Sigmoid colon (tissue), 7 donors: ENCODE data around the gene NRL. TPM values are rescaled to one million over a fixed set of nuclear protein-coding genes. Genes with fewer than 3 reads are reported as not detected.
A peak's percentile ranks its signal among the peaks of the same experiment; 100 is the strongest.

Experiments
- DNase-seq: peaks from one replicate; pipeline ENCODE4 v3.0.0-alpha.2; 2019
- H3K27ac ChIP-seq, 4 donors: fragments of 200-600 bp; sonication (generic); one replicate each; pipeline ENCODE4 v1.5.1; 2016 to 2019; ENCODE audit warnings: mild to moderate bottlenecking in 1 of 4
- H3K27me3 ChIP-seq, 3 donors: fragments of 200-600 bp; sonication (generic); one replicate each; pipeline ENCODE4 v1.5.1; 2019; ENCODE audit warnings: mild to moderate bottlenecking in 1 of 3
- H3K36me3 ChIP-seq, 4 donors: fragments of 200-600 bp; sonication (generic); one replicate each; pipeline ENCODE4 v1.5.1; 2016 to 2019
- H3K4me1 ChIP-seq, 4 donors: fragments of 200-600 bp; sonication (generic); one replicate each; pipeline ENCODE4 v1.5.1; 2017 to 2019
- H3K4me3 ChIP-seq, 4 donors: fragments of 200-600 bp; sonication (generic); one replicate each; pipeline ENCODE4 v1.5.1; 2017 to 2019; ENCODE audit warnings: mild to moderate bottlenecking in 2 of 4, moderate library complexity in 1 of 4
- H3K9me3 ChIP-seq, 4 donors: fragments of 200-600 bp in 3 of 4; sonication (generic) in 3 of 4; one replicate each; pipeline versions ENCODE4 v1.5.1 to v1.6.1; 2013 to 2019
- CTCF ChIP-seq, 4 experiments: fragments of 450-650 bp in 3 of 4; fragments of 200-600 bp in 1 of 4; IDR thresholded peaks; one replicate each; pipeline ENCODE4 v1.5.1; 2016 to 2019; ENCODE audit warnings: antibody characterized with exemption in 4 of 4, mild to moderate bottlenecking in 3 of 4, moderate library complexity in 2 of 4
- EP300 ChIP-seq, 4 donors: sonication (generic); formaldehyde crosslinking; IDR thresholded peaks; one replicate each; pipeline ENCODE4 v1.6.1; 2017; ENCODE audit warnings: antibody characterized with exemption in 4 of 4
- POLR2A ChIP-seq, 2 donors: fragments of 450-650 bp; IDR thresholded peaks; one replicate each; pipeline ENCODE4 v1.6.1; 2016; ENCODE audit warnings: antibody characterized with exemption in 2 of 2, mild to moderate bottlenecking in 2 of 2, moderate library complexity in 2 of 2
- POLR2AphosphoS5 ChIP-seq, 4 donors: sonication (generic); formaldehyde crosslinking; IDR thresholded peaks; one replicate each; pipeline ENCODE4 v1.6.1; 2017; ENCODE audit warnings: antibody characterized with exemption in 4 of 4
- WGBS, 2 donors: extraction: QIAGEN DNeasy Blood & Tissue Kit; methylation state at CpG; one replicate each; pipeline ENCODE4 v1.1.7; 2013; 5-methylcytosine and 5-hydroxymethylcytosine counted together
- intact Hi-C: fragments of 100-400 bp; cut with DNase I; formaldehyde crosslinking; loops from one replicate; pipeline ENCODE4 v1.15.1; 2023
- polyA plus RNA-seq, 3 donors: library from polyadenylated mRNA; stranded (reverse); fragments of 200-250 nt; gene quantifications; one replicate each; pipeline ENCODE4 v1.2.3, GENCODE V29; 2013
- total RNA-seq, 4 donors: library from RNA; depleted of rRNA; stranded (reverse); fragments of >200 nt; gene quantifications; one replicate each; pipeline ENCODE4 v1.1.0, GENCODE V29; 2016
- donor health status: healthy with polysubstance abuse.
- donor health status: Bipolar disorder and iron deficiency.
- donor health status: healthy.

The NRL gene
- total and polyA plus RNA-seq, 7 donors: 0.71 to 2.9 (median 1.8) TPM

- intact Hi-C loops: no loop called here
- Histone ChIP-seq H3K9me3 (no peaks in the 10 kb centered on the region), H3K4me1 (peaks cover 0 to 25% (median 20%) of the 10 kb centered on the region in 4 donors), H3K27ac (no peak overlapping the region), H3K27me3 (no peaks in the 10 kb centered on the region), H3K4me3 (no peak overlapping the region), H3K36me3 (peaks cover 8 to 14% (median 11%) of the 10 kb centered on the region in 4 donors)
- TF ChIP-seq POLR2AphosphoS5 (IDR thresholded peaks at IDR 0.05): no peak
- no peak for TF ChIP-seq POLR2A (IDR thresholded peaks at IDR 0.05)
- TF ChIP-seq EP300 (IDR thresholded peaks at IDR 0.05): no peak
- TF ChIP-seq CTCF (IDR thresholded peaks at IDR 0.05): no peak
- no peak for DNase-seq
- WGBS, 2 donors: 91 to 96% methylated on average over 1 of the region's 1 CpG
These were observed 19.0 kb upstream of the NRL start for GRCh38 chr14:24133735-24134134.

GRCh38 chr14:24132976-24133375, 18.2 kb upstream of the NRL start:
- DNase-seq: no peak
- Histone ChIP-seq H3K4me3 (no peak overlapping the region), H3K4me1 (peaks cover 0 to 21% (median 19%) of the 10 kb centered on the region in 4 donors), H3K9me3 (no peaks in the 10 kb centered on the region), H3K27me3 (no peaks in the 10 kb centered on the region), H3K36me3 (peaks cover under 1 to 6% (median 4%) of the 10 kb centered on the region in 4 donors), H3K27ac (no peak overlapping the region)
- intact Hi-C loops: no loop called here
- TF ChIP-seq POLR2A (IDR thresholded peaks at IDR 0.05) (no peak), POLR2AphosphoS5 (IDR thresholded peaks at IDR 0.05) (no peak), CTCF (IDR thresholded peaks at IDR 0.05) (no peak), EP300 (IDR thresholded peaks at IDR 0.05) (no peak)
- 94% methylated on average over 2 of the region's 2 CpGs for WGBS, 2 donors

GRCh38 chr14:24132061-24132685, 17.4 kb upstream of the NRL start:
- intact Hi-C loops: no loop called here
- Histone ChIP-seq H3K27ac (peak overlapping the region in 1 of 4 donors; percentile 25), H3K9me3 (no peaks in the 10 kb centered on the region), H3K27me3 (no peaks in the 10 kb centered on the region), H3K4me1 (peaks cover 0 to 17% (median 12%) of the 10 kb centered on the region in 4 donors), H3K4me3 (no peak overlapping the region), H3K36me3 (no peaks in the 10 kb centered on the region)
- 49 to 79% methylated on average over 24 of the region's 24 CpGs for WGBS, 2 donors
- TF ChIP-seq POLR2AphosphoS5 (IDR thresholded peaks at IDR 0.05) (no peak), CTCF (IDR thresholded peaks at IDR 0.05) (no peak), POLR2A (IDR thresholded peaks at IDR 0.05) (no peak), EP300 (IDR thresholded peaks at IDR 0.05) (no peak)
- DNase-seq: no peak

GRCh38 chr14:24131549-24131966, 16.8 kb upstream of the NRL start:
- Histone ChIP-seq H3K27me3 (no peaks in the 10 kb centered on the region), H3K27ac (peak overlapping the region in 2 of 4 donors; percentile 25 to 27), H3K4me3 (no peak overlapping the region), H3K9me3 (no peaks in the 10 kb centered on the region), H3K4me1 (peaks cover 0 to 11% (median 6%) of the 10 kb centered on the region in 4 donors), H3K36me3 (no peaks in the 10 kb centered on the region)
- 92% methylated on average over 15 of the region's 15 CpGs for WGBS, 2 donors
- no peak for DNase-seq
- no peak for TF ChIP-seq EP300 (IDR thresholded peaks at IDR 0.05)
- no peak for TF ChIP-seq POLR2AphosphoS5 (IDR thresholded peaks at IDR 0.05)
- no peak for TF ChIP-seq CTCF (IDR thresholded peaks at IDR 0.05)
- TF ChIP-seq POLR2A (IDR thresholded peaks at IDR 0.05): no peak
- intact Hi-C loops: no loop called here
